Naive thymus-derived CD8-positive, alpha-beta T cell (primary cell): ENCODE results near the gene RMND5A. TPM values are rescaled to one million over a fixed set of nuclear protein-coding genes. Genes with fewer than 3 reads are reported as not detected.
"Not testable (repeated sequence)": the region's sequence is repeated elsewhere in the genome, so short reads cannot be mapped to it uniquely, and the experiment has no call there.

Source experiments
- ATAC-seq, 2 donors: fragments of 150-1000 bp; cut with Tn5 transposase in 1 of 2; sonication (Bioruptor Pico), chemical (Tn5 transposase) in 1 of 2; 1 replicate in 1 of 2; 2 replicates in 1 of 2; pipeline ENCODE4 v1.10.0; 2021; ENCODE audit warnings: mild to moderate bottlenecking in 2 of 2, moderate library complexity in 2 of 2
- POLR2A ChIA-PET: fragments of 350-600 bp; sonication (Branson Sonifier 250); formaldehyde crosslinking; loops from one replicate; lab custom pipeline; 2021; ENCODE audit warnings: antibody characterized with exemption; lab: Charles Lee
- DNase-seq, 10 donors: peaks; one replicate each; pipeline versions ENCODE4 v3.0.0 to v3.0.0-alpha.2; 2020 to 2022
- H3K27ac Mint-ChIP-seq, 10 donors: one replicate each; pipeline ENCODE4 v1.8.0; 2020 to 2022; ENCODE audit warnings: mild to moderate bottlenecking in 10 of 10, mixed read lengths in 10 of 10, moderate library complexity in 4 of 10, inconsistent platforms in 1 of 10
- H3K27me3 Mint-ChIP-seq, 5 donors: one replicate each; pipeline ENCODE4 v1.8.0; 2021 to 2022; ENCODE audit warnings: mixed read lengths in 5 of 5
- H3K36me3 Mint-ChIP-seq, 3 donors: one replicate each; pipeline ENCODE4 v1.8.0; 2020 to 2022; ENCODE audit warnings: mixed read lengths in 3 of 3, mild to moderate bottlenecking in 2 of 3, inconsistent platforms in 1 of 3
- H3K4me1 Mint-ChIP-seq, 4 donors: one replicate each; pipeline ENCODE4 v1.8.0; 2021 to 2022; ENCODE audit warnings: mixed read lengths in 4 of 4
- H3K4me3 Mint-ChIP-seq, 10 donors: one replicate each; pipeline ENCODE4 v1.8.0; 2020 to 2022; ENCODE audit warnings: mild to moderate bottlenecking in 10 of 10, mixed read lengths in 10 of 10, moderate library complexity in 6 of 10, inconsistent platforms in 1 of 10
- H3K9me3 Mint-ChIP-seq, 9 donors: one replicate each; pipeline ENCODE4 v1.8.0; 2020 to 2022; ENCODE audit warnings: mixed read lengths in 9 of 9, mild to moderate bottlenecking in 3 of 9, inconsistent platforms in 1 of 9, moderate library complexity in 1 of 9
- polyA plus RNA-seq, 3 donors: library from polyadenylated mRNA; unstranded; fragments of 300-500 nt; fragmentation: Illumina TruSeq; gene quantifications; one replicate each; pipeline ENCODE4 v1.2.3, GENCODE V29; 2021
- total RNA-seq, 8 experiments: library from RNA in 2 of 8; stranded (reverse) in 2 of 8; gene quantifications; one replicate each; pipeline ENCODE4 v1.2.3 and lab custom pipeline; 2021 to 2026

RMND5A gene
- total and polyA plus RNA-seq, 5 experiments from 2014 or later, result 16.4 to 46.6 (median 22.2) TPM

DNA sequence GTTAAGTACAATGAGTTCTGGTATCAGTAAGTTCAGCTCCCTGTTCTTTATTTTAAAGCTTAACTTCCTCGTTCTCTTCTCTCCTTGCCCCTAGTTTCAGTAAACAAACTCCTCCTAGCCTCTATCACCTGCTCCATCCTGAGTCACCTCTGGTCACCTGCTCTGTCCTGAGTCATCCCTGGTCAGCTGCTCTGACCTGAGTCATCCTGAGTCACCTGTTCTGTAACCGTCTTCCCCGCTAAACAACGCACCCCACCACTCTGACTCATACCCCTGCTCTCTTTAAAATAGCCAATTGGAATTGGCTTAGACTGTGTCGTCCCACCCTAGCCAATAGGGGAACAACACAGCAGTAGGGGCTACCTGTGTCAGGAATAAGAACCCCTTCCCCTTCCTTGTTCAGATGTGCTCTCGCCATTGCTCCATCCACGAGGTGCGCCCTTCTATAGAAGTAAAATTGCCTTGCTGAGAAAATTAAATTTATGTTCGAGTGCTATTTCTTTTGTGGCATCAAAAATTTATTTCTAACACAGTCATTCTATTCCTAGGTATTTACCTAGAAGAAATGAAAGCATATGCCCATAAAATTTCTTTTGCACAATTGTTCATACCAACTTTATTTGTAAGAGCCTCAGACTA, 24.9 kb upstream of the RMND5A start:
- no peak overlapping the region for H3K27ac Mint-ChIP-seq
- ATAC-seq, result no peak
- DNase-seq, result no peak
- peaks cover 8 to 45% (median 27%) of the 10 kb centered on the region in 9 donors for H3K9me3 Mint-ChIP-seq
- H3K36me3 Mint-ChIP-seq, result peaks cover 9 to 26% (median 22%) of the 10 kb centered on the region in 3 donors
- POLR2A ChIA-PET, result no interaction called here
- H3K4me1 Mint-ChIP-seq, result peaks cover 7 to 11% (median 9%) of the 10 kb centered on the region in 4 donors
- H3K27me3 Mint-ChIP-seq, result no peaks in the 10 kb centered on the region
- H3K4me3 Mint-ChIP-seq, result no peak overlapping the region

DNA sequence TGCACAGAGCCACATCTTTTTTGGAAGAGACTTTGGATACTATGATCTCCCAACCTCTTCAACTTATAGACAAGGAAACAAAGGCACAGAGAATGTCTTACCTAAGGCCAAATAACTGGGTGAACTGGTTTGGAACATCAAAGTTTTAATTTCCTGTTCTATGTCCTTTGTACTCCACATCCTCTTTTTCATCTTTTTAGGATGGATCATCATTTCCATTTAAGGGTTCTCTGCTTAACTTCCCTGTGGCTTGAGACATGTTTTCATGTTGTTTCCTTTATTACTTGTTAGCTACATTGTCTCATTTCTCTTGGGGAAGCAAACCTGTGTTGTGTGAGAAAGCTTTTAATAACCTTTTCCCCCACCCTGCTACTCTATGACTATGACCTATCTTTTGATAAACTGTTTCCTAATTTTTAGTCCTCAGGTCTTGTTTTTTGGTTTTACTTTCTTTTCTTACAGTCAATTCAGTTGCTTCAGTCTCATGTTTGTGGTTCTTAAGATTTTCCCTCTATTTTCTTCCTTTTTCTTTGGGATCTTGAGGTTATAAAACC, 22.5 kb upstream of the RMND5A start:
- peak overlapping the region in 5 of 10 donors; percentile 12 to 71 (median 41) for H3K27ac Mint-ChIP-seq
- POLR2A ChIA-PET, result no interaction called here

GRCh38 chr2:86700690-86701089, 19.4 kb upstream of the RMND5A start:
- peaks cover 0 to 6% (median 3%) of the 10 kb centered on the region in 9 donors for H3K9me3 Mint-ChIP-seq
- H3K27ac Mint-ChIP-seq, result no peak overlapping the region
- DNase-seq, result no peak
- H3K36me3 Mint-ChIP-seq, result peaks cover 0 to 6% (median 2%) of the 10 kb centered on the region in 3 donors
- H3K27me3 Mint-ChIP-seq, result no peaks in the 10 kb centered on the region
- no peak overlapping the region for H3K4me3 Mint-ChIP-seq
- POLR2A ChIA-PET, result no interaction called here
- no peak for ATAC-seq
- H3K4me1 Mint-ChIP-seq, result peaks cover 7 to 11% (median 9%) of the 10 kb centered on the region in 4 donors

More for the DNA sequence above, 22.5 kb upstream of the RMND5A start:
- DNase-seq, result no peak
- Mint-ChIP-seq H3K4me1 (peaks cover 7 to 11% (median 9%) of the 10 kb centered on the region in 4 donors), H3K27me3 (no peaks in the 10 kb centered on the region), H3K36me3 (peaks cover 9 to 23% (median 22%) of the 10 kb centered on the region in 3 donors), H3K9me3 (peaks cover 8 to 32% (median 25%) of the 10 kb centered on the region in 9 donors), H3K4me3 (peak overlapping the region in 2 of 10 donors; percentile 13 to 28)
- ATAC-seq, result no peak

GRCh38 chr2:86703704-86704361, 16.3 kb upstream of the RMND5A start:
- peaks cover 0 to 8% (median 4%) of the 10 kb centered on the region in 3 donors for H3K36me3 Mint-ChIP-seq
- H3K4me1 Mint-ChIP-seq, result no peaks in the 10 kb centered on the region
- POLR2A ChIA-PET, result no interaction called here
- peaks cover 2 to 17% (median 7%) of the 10 kb centered on the region in 9 donors for H3K9me3 Mint-ChIP-seq
- no peaks in the 10 kb centered on the region for H3K27me3 Mint-ChIP-seq
- DNase-seq (no peak), ATAC-seq (no peak)
- H3K4me3 Mint-ChIP-seq, result no peak overlapping the region
- H3K27ac Mint-ChIP-seq, result no peak overlapping the region

- H3K27me3 Mint-ChIP-seq, result no peaks in the 10 kb centered on the region
- H3K4me3 Mint-ChIP-seq, result no peak overlapping the region
- no peaks in the 10 kb centered on the region for H3K4me1 Mint-ChIP-seq
- POLR2A ChIA-PET, result no interaction called here
- DNase-seq (no peak), ATAC-seq (no peak)
- H3K36me3 Mint-ChIP-seq, result peaks cover 0 to 6% (median 4%) of the 10 kb centered on the region in 3 donors
- H3K27ac Mint-ChIP-seq, result no peak overlapping the region
- H3K9me3 Mint-ChIP-seq, result peaks cover 2 to 17% (median 9%) of the 10 kb centered on the region in 9 donors
These were observed 15.6 kb upstream of the RMND5A start for GRCh38 chr2:86704459-86704971.

DNA sequence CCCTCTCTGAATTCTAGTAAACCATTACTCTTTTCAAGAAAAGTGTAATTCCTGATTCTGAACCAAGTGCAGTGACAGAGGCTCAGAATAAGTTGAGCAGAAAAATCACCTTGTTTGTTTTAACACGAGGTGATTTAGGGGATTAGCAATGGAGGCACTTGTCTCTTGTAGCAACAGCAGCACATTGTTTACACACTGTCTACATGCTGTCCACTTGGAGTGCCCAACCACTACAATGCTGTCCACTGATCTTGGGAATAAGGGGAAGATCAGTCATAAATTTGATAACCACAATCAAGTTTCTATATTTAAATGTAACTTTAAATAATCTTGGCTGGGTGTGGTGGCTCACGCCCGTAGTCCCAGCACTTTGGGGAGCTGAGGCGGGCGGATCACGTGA, 13.9 kb upstream of the RMND5A start:
- ATAC-seq, result no peak
- POLR2A ChIA-PET, result no interaction called here
- no peak overlapping the region for H3K4me3 Mint-ChIP-seq
- no peak overlapping the region for H3K27ac Mint-ChIP-seq
- DNase-seq, result no peak
- no peaks in the 10 kb centered on the region for H3K27me3 Mint-ChIP-seq
- H3K4me1 Mint-ChIP-seq, result no peaks in the 10 kb centered on the region
- H3K36me3 Mint-ChIP-seq, result peaks cover 0 to 7% (median 4%) of the 10 kb centered on the region in 3 donors
- peaks cover 2 to 21% (median 9%) of the 10 kb centered on the region in 9 donors for H3K9me3 Mint-ChIP-seq

DNA sequence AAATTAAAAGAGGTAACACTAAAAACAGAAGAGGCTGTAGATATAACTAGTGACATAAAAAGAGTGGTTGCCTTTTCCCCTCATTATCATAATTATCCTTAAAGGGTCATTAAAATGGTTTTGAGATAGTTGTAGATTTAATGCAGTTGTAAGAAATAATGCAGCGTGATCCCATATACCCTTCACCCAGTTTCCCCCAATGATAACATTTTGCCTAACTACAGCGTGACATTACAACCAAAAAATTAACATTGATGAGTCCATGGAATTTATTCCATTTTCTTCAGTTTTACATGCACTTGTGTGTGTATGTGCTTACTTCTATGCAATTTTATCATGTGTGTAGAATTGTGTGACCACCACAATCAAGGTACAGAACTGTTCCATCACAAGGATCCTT, 13.2 kb upstream of the RMND5A start:
- Mint-ChIP-seq H3K27ac (no peak overlapping the region), H3K27me3 (no peaks in the 10 kb centered on the region), H3K36me3 (peaks cover 0 to 7% (median 4%) of the 10 kb centered on the region in 3 donors), H3K4me1 (no peaks in the 10 kb centered on the region), H3K9me3 (peaks cover 2 to 21% (median 9%) of the 10 kb centered on the region in 9 donors), H3K4me3 (no peak overlapping the region)
- no peak for DNase-seq
- POLR2A ChIA-PET, result no interaction called here
- no peak for ATAC-seq

DNA sequence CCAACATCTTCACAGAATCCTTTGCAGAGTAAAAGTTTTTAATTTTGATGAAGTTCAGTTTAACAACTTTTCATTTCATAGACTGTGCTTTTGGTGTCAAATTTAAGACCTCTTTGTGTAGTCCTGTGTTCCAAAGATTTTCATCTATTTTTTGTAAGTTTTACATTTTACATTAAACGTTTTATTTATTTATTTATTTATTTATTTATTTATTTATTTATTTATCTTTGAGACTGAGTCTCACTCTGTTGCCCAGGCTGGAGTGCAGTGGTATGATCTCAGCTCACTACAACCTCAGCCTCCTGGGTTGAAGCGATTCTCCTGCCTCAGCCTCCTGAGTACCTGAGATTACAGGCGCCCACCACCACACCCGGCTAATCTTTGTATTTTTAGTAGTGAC, 12.0 kb upstream of the RMND5A start:
- H3K4me3 Mint-ChIP-seq, DNase-seq, H3K27me3 Mint-ChIP-seq, H3K4me1 Mint-ChIP-seq, POLR2A ChIA-PET, ATAC-seq, H3K36me3 Mint-ChIP-seq, H3K27ac Mint-ChIP-seq: not testable (repeated sequence)
- H3K9me3 Mint-ChIP-seq, result peaks cover 2 to 21% (median 9%) of the 10 kb centered on the region in 9 donors

DNA sequence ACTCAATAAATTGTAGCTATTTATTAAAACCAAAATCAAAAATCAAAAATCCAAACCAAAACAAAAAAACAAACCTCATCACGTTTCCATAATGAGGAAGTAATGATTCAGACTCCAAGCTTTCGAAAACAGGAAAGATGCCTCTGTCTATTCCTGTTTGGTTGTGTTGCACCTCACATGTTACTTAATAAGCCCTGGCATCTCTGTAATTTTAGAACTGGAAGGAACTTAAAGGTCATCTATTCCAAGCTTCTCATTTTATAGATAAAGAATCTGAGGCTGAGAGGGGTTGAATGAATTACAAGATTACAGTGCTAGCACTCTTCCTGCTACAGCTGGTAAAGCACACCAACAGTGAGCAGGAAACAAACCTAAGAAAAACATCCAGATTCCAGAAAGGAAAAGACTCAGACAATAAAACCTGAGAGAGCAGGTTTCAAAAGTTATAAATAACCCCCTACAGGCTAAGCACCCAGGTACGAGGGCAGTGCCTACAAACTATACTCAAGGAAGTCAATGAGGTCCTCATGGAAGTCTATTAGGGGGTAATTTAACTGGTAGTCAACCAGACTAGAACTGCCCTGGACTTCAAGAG, 5.4 kb upstream of the RMND5A start:
- H3K4me1 Mint-ChIP-seq, H3K4me3 Mint-ChIP-seq, H3K9me3 Mint-ChIP-seq, H3K27ac Mint-ChIP-seq, POLR2A ChIA-PET, H3K36me3 Mint-ChIP-seq, H3K27me3 Mint-ChIP-seq, ATAC-seq, DNase-seq: not testable (repeated sequence)

- H3K9me3 Mint-ChIP-seq, DNase-seq, POLR2A ChIA-PET, H3K27me3 Mint-ChIP-seq, H3K36me3 Mint-ChIP-seq: not testable (repeated sequence)
- Mint-ChIP-seq H3K27ac (peak overlapping the region in 3 of 10 donors; percentile 86 to 93 (median 88)), H3K4me3 (peak overlapping the region in 6 of 10 donors; percentile 73 to 87 (median 82)), H3K4me1 (peaks cover 2 to 15% (median 5%) of the 10 kb centered on the region in 4 donors)
- peak in 1 of 2 donors; percentile 4 for ATAC-seq
These were observed 841 bp upstream of the RMND5A start for GRCh38 chr2:86719263-86719636.

DNA sequence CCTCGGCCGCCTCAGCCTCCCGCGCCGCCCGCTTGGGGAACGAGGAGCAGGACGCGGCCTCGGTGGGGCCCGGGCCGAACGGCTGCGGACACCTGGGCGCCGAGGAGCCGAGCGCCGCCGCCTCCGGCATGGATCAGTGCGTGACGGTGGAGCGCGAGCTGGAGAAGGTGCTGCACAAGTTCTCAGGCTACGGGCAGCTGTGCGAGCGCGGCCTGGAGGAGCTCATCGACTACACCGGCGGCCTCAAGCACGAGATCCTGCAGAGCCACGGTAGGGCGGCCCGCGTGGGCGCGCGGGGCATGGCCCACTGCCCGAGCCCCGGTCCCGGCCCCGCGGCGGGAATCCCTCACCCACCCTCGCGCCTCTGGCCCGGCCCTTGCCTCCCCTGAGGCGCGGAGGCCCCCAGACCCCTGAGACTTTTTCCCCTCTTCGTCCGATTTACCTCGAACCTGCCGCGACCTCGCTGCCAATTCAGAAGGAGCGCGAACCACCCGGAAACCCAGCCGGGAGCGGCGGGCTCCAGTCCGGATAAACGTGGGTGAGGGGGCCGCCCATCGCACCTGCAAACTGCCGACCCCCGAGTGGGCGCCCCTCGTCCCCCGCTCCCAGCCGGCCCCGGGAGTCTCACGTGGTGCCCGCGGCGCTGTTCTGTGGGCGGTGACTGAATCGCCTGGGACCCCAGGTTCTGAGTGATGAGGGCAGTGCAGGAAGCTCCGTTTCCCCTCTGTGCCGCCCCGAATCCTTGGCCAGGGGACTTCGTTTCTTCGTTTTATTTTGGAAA, 639 bp downstream of the RMND5A start:
- H3K36me3 Mint-ChIP-seq, POLR2A ChIA-PET: not testable (repeated sequence)
- ATAC-seq, result peak; percentile 39 to 49

DNA sequence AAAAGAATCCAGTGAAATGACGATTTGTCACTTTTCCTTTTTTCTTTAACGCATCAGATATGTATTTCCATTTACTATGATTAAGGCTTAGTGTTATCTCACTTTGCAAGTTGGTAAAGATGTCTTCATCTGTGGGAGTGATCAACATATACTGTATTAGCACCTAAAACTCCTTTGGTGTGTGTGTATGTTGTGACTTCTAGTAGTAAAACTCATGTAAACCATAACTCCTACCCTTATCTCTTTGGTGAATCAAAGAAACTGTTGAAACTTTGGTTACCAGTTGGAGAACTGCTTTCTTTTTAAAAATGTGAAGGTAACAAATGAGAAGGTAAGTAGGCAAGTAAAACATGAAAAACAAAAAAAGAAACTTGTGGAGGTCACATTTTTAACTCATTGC, 5.6 kb downstream of the RMND5A start:
- DNase-seq, POLR2A ChIA-PET, H3K27ac Mint-ChIP-seq, H3K9me3 Mint-ChIP-seq, H3K27me3 Mint-ChIP-seq, H3K36me3 Mint-ChIP-seq, ATAC-seq: not testable (repeated sequence)
- Mint-ChIP-seq H3K4me3 (peak overlapping the region in 1 of 10 donors; percentile 18), H3K4me1 (peaks cover 5 to 13% (median 7%) of the 10 kb centered on the region in 4 donors)

More for the DNA sequence above, 639 bp downstream of the RMND5A start:
- H3K27me3 Mint-ChIP-seq, H3K9me3 Mint-ChIP-seq: not testable (repeated sequence)
- Mint-ChIP-seq H3K27ac (peak overlapping the region in 9 of 10 donors; percentile 46 to 91 (median 75)), H3K4me1 (peaks cover 2 to 15% (median 5%) of the 10 kb centered on the region in 4 donors), H3K4me3 (peak overlapping the region; percentile 74 to 89 (median 84))
- peak in 9 of 10 donors; percentile 41 to 78 (median 61) for DNase-seq
